HG03108 (cell line): ENCODE data around the gene DPY19L2.
"Not testable (repeated sequence)": the region's sequence is repeated elsewhere in the genome, so short reads cannot be mapped to it uniquely, and the experiment has no call there.

Experiments used
- ATAC-seq: cut with Tn5 transposase; IDR thresholded peaks from one replicate; pipeline ENCODE4 v1.9.1; 2021; ENCODE audit warnings: moderate library complexity; ENCODE audit not compliant: unreplicated experiment

DPY19L2 gene

DNA sequence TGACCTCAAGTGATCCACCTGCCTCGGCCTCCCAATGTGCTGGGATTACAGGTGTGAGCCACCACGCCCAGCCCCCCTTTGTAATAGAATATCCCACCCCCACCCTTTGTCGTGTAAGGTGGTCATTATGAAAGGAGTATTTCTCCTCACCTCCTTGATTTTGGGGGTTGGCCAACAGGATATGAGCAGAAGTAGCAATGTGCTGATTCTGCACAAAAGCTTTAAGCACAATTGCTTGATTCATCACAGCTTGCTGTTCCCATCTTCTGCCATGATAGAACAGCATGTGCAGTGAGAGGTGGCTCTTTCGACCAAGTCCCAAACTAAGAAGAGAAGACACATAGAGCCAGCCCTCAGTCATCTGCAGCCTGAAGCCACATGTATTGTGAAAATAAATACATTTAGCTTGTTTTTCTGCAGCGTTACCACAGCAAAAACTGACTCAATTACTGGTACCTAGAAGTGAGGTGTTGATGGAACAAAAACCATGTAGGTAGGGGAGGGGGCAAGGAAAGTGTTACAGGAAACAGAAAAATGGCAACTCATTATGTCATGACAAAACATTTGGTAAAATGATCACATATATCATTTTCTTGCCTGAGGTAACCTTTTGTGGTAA lies 122.9 kb downstream of the DPY19L2 start:
- not testable (repeated sequence) for ATAC-seq

- ATAC-seq: not testable (repeated sequence)
Measured at GRCh38 chr12:63538656-63539055, 129.6 kb downstream of the DPY19L2 start.

- not testable (repeated sequence) for ATAC-seq
Measured at GRCh38 chr12:63537838-63538237, 130.5 kb downstream of the DPY19L2 start.

DNA sequence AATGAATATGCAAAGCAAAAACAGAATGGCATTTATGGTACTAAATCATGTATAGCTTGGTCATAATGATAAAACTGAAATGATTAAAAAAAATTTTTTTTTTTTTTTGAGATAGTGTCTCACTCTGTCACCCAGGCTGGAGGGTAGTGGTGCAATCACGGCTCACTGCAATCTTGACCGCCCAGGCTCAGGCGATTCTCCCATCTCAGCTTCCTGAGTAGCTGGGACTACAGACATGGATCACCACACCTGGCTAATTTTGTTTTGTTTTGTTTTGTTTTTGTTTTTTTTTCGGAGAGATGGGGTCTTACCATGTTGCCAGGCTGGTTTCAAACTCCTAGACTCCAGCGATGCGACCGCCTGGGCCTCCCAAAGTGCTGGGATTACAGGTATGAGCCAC lies 138.7 kb downstream of the DPY19L2 start:
- not testable (repeated sequence) for ATAC-seq

GRCh38 chr12:63525831-63526230 lies 142.5 kb downstream of the DPY19L2 start:
- no peak for ATAC-seq

DNA sequence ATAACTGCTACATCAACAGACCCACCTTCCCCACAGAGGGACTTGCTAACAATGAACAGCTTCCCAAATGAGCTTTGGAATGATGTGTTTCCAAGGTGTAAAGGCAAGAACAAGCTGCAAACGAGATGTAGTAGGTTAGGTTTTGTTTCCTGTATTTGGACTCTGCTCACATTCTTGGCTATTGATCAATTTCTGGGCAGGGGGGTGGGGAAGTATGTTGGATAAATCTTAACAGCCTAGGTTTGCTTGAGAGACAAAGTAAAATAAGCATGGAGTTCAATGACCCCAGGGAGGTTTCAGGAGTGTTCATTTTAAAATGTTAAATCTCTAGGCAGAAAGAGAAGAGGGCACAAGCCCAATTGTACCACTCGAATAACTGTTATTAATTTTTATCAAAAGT lies 146.6 kb downstream of the DPY19L2 start:
- no peak for ATAC-seq
